Fibroblast of gingiva (primary cell): ENCODE measurements around the gene TOLLIP.
"Not testable (repeated sequence)": the region's sequence is repeated elsewhere in the genome, so short reads cannot be mapped to it uniquely, and the experiment has no call there.

Experiments
- DNase-seq: peaks from one replicate; pipeline ENCODE4 v3.0.0-alpha.2; 2011; ENCODE audit warnings: low read depth

The TOLLIP gene

GRCh38 chr11:1343391-1344055 lies 34.1 kb upstream of the TOLLIP start:
- no peak for DNase-seq

GRCh38 chr11:1342946-1343345 lies 33.5 kb upstream of the TOLLIP start:
- no peak for DNase-seq

GRCh38 chr11:1341928-1342524 lies 32.6 kb upstream of the TOLLIP start:
- no peak for DNase-seq

- not testable (repeated sequence) for DNase-seq
Observed at GRCh38 chr11:1341226-1341625, 31.8 kb upstream of the TOLLIP start.

GRCh38 chr11:1340111-1340510 lies 30.7 kb upstream of the TOLLIP start:
- DNase-seq: no peak

- no peak for DNase-seq
Observed at GRCh38 chr11:1339066-1339675, 29.7 kb upstream of the TOLLIP start.

GRCh38 chr11:1338201-1339065 lies 29.0 kb upstream of the TOLLIP start:
- no peak for DNase-seq

- DNase-seq: no peak
Observed at GRCh38 chr11:1337647-1338007, 28.2 kb upstream of the TOLLIP start.

GRCh38 chr11:1336836-1337646 lies 27.6 kb upstream of the TOLLIP start:
- DNase-seq: no peak

GRCh38 chr11:1335811-1336761 lies 26.7 kb upstream of the TOLLIP start:
- peak; percentile 96 for DNase-seq

- DNase-seq: no peak
Observed at GRCh38 chr11:1335264-1335810, 25.9 kb upstream of the TOLLIP start.

- no peak for DNase-seq
Observed at GRCh38 chr11:1333860-1334259, 24.4 kb upstream of the TOLLIP start.

GRCh38 chr11:1333091-1333772 lies 23.8 kb upstream of the TOLLIP start:
- DNase-seq: no peak

GRCh38 chr11:1330473-1330872 lies 21.0 kb upstream of the TOLLIP start:
- DNase-seq: no peak

GRCh38 chr11:1327064-1327460 lies 17.6 kb upstream of the TOLLIP start:
- peak; percentile 58 for DNase-seq

GRCh38 chr11:1326435-1327063 lies 17.1 kb upstream of the TOLLIP start:
- peak; percentile 61 for DNase-seq

- no peak for DNase-seq
Observed at GRCh38 chr11:1323774-1324173, 14.3 kb upstream of the TOLLIP start.

GRCh38 chr11:1317993-1318392 lies 8.6 kb upstream of the TOLLIP start:
- no peak for DNase-seq

GRCh38 chr11:1317432-1317831 lies 8.0 kb upstream of the TOLLIP start:
- no peak for DNase-seq
